Keratinocyte (primary cell): ENCODE results near the gene ACTG1. TPM values are rescaled to one million over a fixed set of nuclear protein-coding genes. Genes with fewer than 3 reads are reported as not detected.

Experiments used
- DNase-seq: peaks from one replicate; pipeline ENCODE4 v3.0.0-alpha.2; 2011; ENCODE audit warnings: low read depth, missing footprints, low spot score
- FAIRE-seq: peaks from 2 replicates; lab custom pipeline; 2011; peaks lifted over from hg19 to GRCh38; lab: Jason Lieb, UNC
- H2AFZ ChIP-seq: 2 replicates; pipeline ENCODE4 v1.6.0; 2012; ENCODE audit warnings: low read length, control low read depth, inconsistent platforms; ENCODE audit not compliant: control insufficient read depth
- H3K27ac ChIP-seq: 2 replicates; pipeline ENCODE4 v1.5.1; 2011; ENCODE audit warnings: low read length; ENCODE audit not compliant: control insufficient read depth, insufficient read depth
- H3K27me3 ChIP-seq: 3 replicates; pipeline ENCODE4 v1.6.0; 2011; ENCODE audit warnings: low read length; ENCODE audit not compliant: control insufficient read depth, insufficient read depth; ENCODE audit errors: extremely low read depth
- H3K36me3 ChIP-seq, 2 experiments: 2 replicates in 1 of 2; 3 replicates in 1 of 2; pipeline ENCODE4 v1.5.1; 2011; ENCODE audit warnings: low read length in 2 of 2, mild to moderate bottlenecking in 1 of 2; ENCODE audit not compliant: control insufficient read depth in 2 of 2, insufficient read depth in 2 of 2; ENCODE audit errors: extremely low read depth in 1 of 2
- H3K4me1 ChIP-seq: 3 replicates; pipeline ENCODE4 v1.5.1; 2011; ENCODE audit warnings: low read length; ENCODE audit not compliant: control insufficient read depth, insufficient read depth; ENCODE audit errors: extremely low read depth
- H3K4me2 ChIP-seq: 3 replicates; pipeline ENCODE4 v1.6.0; 2011; ENCODE audit warnings: low read depth, low read length; ENCODE audit not compliant: control insufficient read depth, insufficient read depth; ENCODE audit errors: extremely low read depth
- H3K4me3 ChIP-seq, 3 experiments: fragments of 200-600 bp in 1 of 3; sonication (generic) in 1 of 3; 2 replicates in 2 of 3; 3 replicates in 1 of 3; pipeline ENCODE4 v1.5.1; 2011 to 2016; ENCODE audit warnings: low read length in 3 of 3, mild to moderate bottlenecking in 3 of 3, control low read depth in 2 of 3, inconsistent platforms in 1 of 3, low read depth in 1 of 3, mixed read lengths in 1 of 3, mixed run types in 1 of 3, moderate library complexity in 1 of 3; ENCODE audit not compliant: control insufficient read depth in 2 of 3, insufficient read depth in 2 of 3; ENCODE audit errors: extremely low read depth in 1 of 3
- H3K79me2 ChIP-seq: 2 replicates; pipeline ENCODE4 v1.6.0; 2012; ENCODE audit warnings: low read length; ENCODE audit not compliant: control insufficient read depth, insufficient read depth
- H3K9ac ChIP-seq: 3 replicates; pipeline ENCODE4 v1.6.0; 2011; ENCODE audit warnings: low read length; ENCODE audit not compliant: control insufficient read depth, insufficient read depth; ENCODE audit errors: extremely low read depth
- H3K9me1 ChIP-seq: 3 replicates; pipeline ENCODE4 v1.6.0; 2011; ENCODE audit warnings: low read length; ENCODE audit not compliant: control insufficient read depth, insufficient read depth; ENCODE audit errors: extremely low read depth
- H3K9me3 ChIP-seq: 2 replicates; pipeline ENCODE4 v1.5.1; 2012; ENCODE audit warnings: low read depth, low read length; ENCODE audit not compliant: control insufficient read depth
- H4K20me1 ChIP-seq: 3 replicates; pipeline ENCODE4 v1.6.0; 2011; ENCODE audit warnings: low read length; ENCODE audit not compliant: control insufficient read depth, insufficient read depth; ENCODE audit errors: extremely low read depth
- EZH2 ChIP-seq: IDR thresholded peaks from one replicate; pipeline ENCODE4 v1.6.1; 2012; ENCODE audit warnings: inconsistent platforms, mild to moderate bottlenecking, low read length, moderate library complexity
- dilution Hi-C: fragments of 300-500 bp; cut with MboI; formaldehyde crosslinking; loops from one replicate; pipeline ENCODE4 v1.7.0; 2020; ENCODE audit warnings: low sequenced_read_pairs; ENCODE audit not compliant: extremely low pct_ligation_motif_present
- polyA plus RNA-seq, 5 experiments: library from polyadenylated mRNA; depleted of rRNA in 3 of 5; stranded (reverse) in 3 of 5; stranded (forward) in 1 of 5; unstranded in 1 of 5; fragments of >200 nt; gene quantifications; 1 replicate in 1 of 5; 2 replicates in 3 of 5; 3 replicates in 1 of 5; pipeline versions ENCODE4 v1.2.1 to v1.2.3, GENCODE V29; 2011 to 2012; ENCODE audit warnings: missing spikeins in 2 of 5, low read depth in 1 of 5, low replicate concordance in 1 of 5
- TF ChIP-seq, protein P1 (sequence below), 3 experiments: IDR thresholded peaks in 1 of 3; conservative IDR thresholded peaks in 1 of 3; optimal IDR thresholded peaks in 1 of 3; 2 replicates in 2 of 3; 3 replicates in 1 of 3; pipeline versions ENCODE3 to v1.5.1; 2011; ENCODE audit warnings: low read length in 3 of 3, mild to moderate bottlenecking in 3 of 3, moderate library complexity in 2 of 3, control low read depth in 1 of 3, inconsistent platforms in 1 of 3; ENCODE audit not compliant: insufficient read depth in 2 of 3; ENCODE audit errors: extremely low read depth in 1 of 3

Gene ACTG1
- polyA plus RNA-seq, 1 donor (not counting 4 experiments of a cell fraction or from before 2014, with no cell fraction given) = 1,867 TPM

DNA sequence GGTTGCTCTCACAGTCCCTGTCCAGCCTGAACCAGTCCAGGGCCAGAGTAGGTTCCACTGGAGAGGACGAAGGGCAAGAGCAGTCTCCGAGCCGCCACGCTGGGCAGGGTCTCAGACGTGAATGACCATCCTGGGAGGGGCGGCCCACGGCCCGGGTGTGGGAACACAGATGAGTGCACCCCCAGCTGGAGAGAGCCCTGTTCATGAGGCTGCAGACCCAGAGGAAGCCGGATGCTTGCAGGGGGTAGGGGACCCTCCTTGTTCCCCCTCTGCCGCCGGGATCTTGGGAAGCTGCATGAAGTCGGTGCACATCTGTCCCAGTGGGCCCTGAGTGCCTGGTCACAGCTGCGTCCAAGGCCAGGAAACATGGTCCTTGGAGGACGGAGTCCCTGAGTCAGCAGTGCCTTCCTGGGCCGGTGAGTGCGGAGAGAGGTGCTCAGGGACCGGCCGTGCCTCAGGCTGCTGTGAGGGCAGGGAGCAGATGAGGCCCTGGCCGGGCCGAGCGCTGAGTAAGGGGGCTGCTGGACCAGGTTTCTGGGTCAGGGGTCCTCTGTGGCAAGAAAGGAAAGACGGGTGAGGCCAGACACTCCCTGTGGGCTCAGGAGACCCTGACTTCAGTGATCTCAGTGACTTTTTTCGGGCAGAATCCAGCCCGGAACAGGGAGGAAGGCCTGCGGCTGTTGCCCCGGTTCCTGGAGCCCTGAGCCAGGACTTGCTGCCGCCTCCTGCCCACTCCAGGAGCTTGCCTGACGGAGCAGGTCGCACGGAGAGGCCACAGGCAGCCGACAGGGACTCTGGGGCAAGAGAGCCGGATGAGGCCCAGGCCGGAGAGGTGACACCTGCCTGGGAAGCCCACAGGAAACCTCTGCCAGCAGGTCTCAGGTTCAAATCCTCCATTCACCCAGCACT is 45.8 kb downstream of the ACTG1 start:
- H3K4me2 ChIP-seq = no peak overlapping the region
- no peak overlapping the region for H3K27ac ChIP-seq
- no peak for TF ChIP-seq EZH2
- TF ChIP-seq, protein P1, sequence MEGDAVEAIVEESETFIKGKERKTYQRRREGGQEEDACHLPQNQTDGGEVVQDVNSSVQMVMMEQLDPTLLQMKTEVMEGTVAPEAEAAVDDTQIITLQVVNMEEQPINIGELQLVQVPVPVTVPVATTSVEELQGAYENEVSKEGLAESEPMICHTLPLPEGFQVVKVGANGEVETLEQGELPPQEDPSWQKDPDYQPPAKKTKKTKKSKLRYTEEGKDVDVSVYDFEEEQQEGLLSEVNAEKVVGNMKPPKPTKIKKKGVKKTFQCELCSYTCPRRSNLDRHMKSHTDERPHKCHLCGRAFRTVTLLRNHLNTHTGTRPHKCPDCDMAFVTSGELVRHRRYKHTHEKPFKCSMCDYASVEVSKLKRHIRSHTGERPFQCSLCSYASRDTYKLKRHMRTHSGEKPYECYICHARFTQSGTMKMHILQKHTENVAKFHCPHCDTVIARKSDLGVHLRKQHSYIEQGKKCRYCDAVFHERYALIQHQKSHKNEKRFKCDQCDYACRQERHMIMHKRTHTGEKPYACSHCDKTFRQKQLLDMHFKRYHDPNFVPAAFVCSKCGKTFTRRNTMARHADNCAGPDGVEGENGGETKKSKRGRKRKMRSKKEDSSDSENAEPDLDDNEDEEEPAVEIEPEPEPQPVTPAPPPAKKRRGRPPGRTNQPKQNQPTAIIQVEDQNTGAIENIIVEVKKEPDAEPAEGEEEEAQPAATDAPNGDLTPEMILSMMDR (optimal IDR thresholded peaks at IDR 0.05 in 1 of 3, IDR thresholded peaks at IDR 0.05 in 1 of 3, conservative IDR thresholded peaks at IDR 0.05 in 1 of 3; ENCODE audit: extremely low read depth in 1 of 3, insufficient read depth in 2 of 3, low read length in 3 of 3) = no peak
- H3K36me3 ChIP-seq = no peaks in the 10 kb centered on the region
- no peaks in the 10 kb centered on the region for H3K9me3 ChIP-seq
- no peaks in the 10 kb centered on the region for H3K79me2 ChIP-seq
- DNase-seq = no peak
- FAIRE-seq = no peak
- no peaks in the 10 kb centered on the region for H3K4me1 ChIP-seq
- H3K27me3 ChIP-seq = no peaks in the 10 kb centered on the region
- H3K9me1 ChIP-seq = no peaks in the 10 kb centered on the region
- no peak overlapping the region for H3K4me3 ChIP-seq
- no peak overlapping the region for H3K9ac ChIP-seq
- dilution Hi-C loops = no loop called here
- H2AFZ ChIP-seq = no peak overlapping the region
- H4K20me1 ChIP-seq = no peaks in the 10 kb centered on the region

DNA sequence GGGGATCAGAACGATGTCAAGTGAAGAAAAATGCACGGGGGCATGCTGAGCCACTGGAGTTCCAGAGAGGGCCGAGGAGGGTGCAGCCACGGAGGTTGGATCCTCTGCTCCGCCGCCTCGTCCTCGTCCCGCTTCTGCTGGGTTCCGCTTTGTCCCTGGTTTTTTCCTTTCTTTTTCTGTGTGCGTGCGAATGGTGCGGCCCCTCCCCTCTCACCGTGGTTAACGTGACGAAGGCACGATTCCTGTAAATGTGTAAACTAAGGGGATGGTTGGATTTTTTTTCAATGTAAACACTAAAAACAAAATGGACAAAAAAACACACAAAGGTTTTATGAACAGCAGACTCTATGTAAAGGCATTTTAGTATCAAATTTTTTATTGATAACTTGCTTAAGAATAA is 46.7 kb downstream of the ACTG1 start:
- no peak overlapping the region for H3K9ac ChIP-seq
- no peaks in the 10 kb centered on the region for H3K36me3 ChIP-seq
- no peaks in the 10 kb centered on the region for H3K4me1 ChIP-seq
- no peak overlapping the region for H3K4me3 ChIP-seq
- dilution Hi-C loops = no loop called here
- H4K20me1 ChIP-seq = no peaks in the 10 kb centered on the region
- H3K9me3 ChIP-seq = no peaks in the 10 kb centered on the region
- H3K4me2 ChIP-seq = no peak overlapping the region
- H3K27me3 ChIP-seq = no peaks in the 10 kb centered on the region
- FAIRE-seq = no peak
- H3K79me2 ChIP-seq = no peaks in the 10 kb centered on the region
- no peak for DNase-seq
- TF ChIP-seq, protein P1 (optimal IDR thresholded peaks at IDR 0.05 in 1 of 3, IDR thresholded peaks at IDR 0.05 in 1 of 3, conservative IDR thresholded peaks at IDR 0.05 in 1 of 3; ENCODE audit: extremely low read depth in 1 of 3, insufficient read depth in 2 of 3, low read length in 3 of 3) = no peak
- TF ChIP-seq EZH2 = no peak
- no peak overlapping the region for H2AFZ ChIP-seq
- H3K9me1 ChIP-seq = no peaks in the 10 kb centered on the region
- no peak overlapping the region for H3K27ac ChIP-seq
